Neural cell (in vitro differentiated cells): ENCODE results near the gene GRIP1. TPM values are rescaled to one million over a fixed set of nuclear protein-coding genes. Genes with fewer than 3 reads are reported as not detected.

ENCODE experiments used
- H2AFZ ChIP-seq: fragments of 200-600, 300-800 bp; sonication (generic), shearing (Covaris generic); 2 replicates; pipeline ENCODE4 v1.6.0; 2014; ENCODE audit warnings: low read depth, mild to moderate bottlenecking, antibody characterized with exemption, low read length, moderate library complexity
- H3F3A ChIP-seq: fragments of 200-600 bp; shearing (Covaris generic); 2 replicates; pipeline ENCODE4 v1.6.1; 2016; ENCODE audit warnings: mild to moderate bottlenecking, moderate library complexity, mixed read lengths, antibody characterized with exemption, low read length; ENCODE audit not compliant: insufficient read depth, poor library complexity, severe bottlenecking
- H3K27ac ChIP-seq: fragments of 200-600, 300-800 bp; sonication (generic), shearing (Covaris generic); 2 replicates; pipeline ENCODE4 v1.5.1; 2014; ENCODE audit warnings: mild to moderate bottlenecking, low read length, moderate library complexity
- H3K27me3 ChIP-seq: fragments of 300-800, 200-600 bp; sonication (generic), shearing (Covaris generic); 2 replicates; pipeline ENCODE4 v1.6.0; 2014; ENCODE audit warnings: mild to moderate bottlenecking, low read depth, low read length, moderate library complexity; ENCODE audit not compliant: insufficient read depth
- H3K36me3 ChIP-seq: fragments of 300-800, 200-600 bp; sonication (generic), shearing (Covaris generic); 2 replicates; pipeline ENCODE4 v1.5.1; 2014; ENCODE audit warnings: mild to moderate bottlenecking, antibody characterized with exemption, low read length, moderate library complexity; ENCODE audit not compliant: insufficient read depth
- H3K4me2 ChIP-seq: fragments of 300-800, 200-600 bp; sonication (generic), shearing (Covaris generic); 2 replicates; pipeline ENCODE4 v1.6.0; 2014; ENCODE audit warnings: mild to moderate bottlenecking, low read length
- H3K4me3 ChIP-seq: fragments of 300-800, 200-600 bp; sonication (generic), shearing (Covaris generic); 2 replicates; pipeline ENCODE4 v1.5.1; 2014; ENCODE audit warnings: mild to moderate bottlenecking, low read length, moderate library complexity
- H3K79me2 ChIP-seq: fragments of 200-600 bp; shearing (Covaris generic); replicated peaks from 2 replicates; pipeline ENCODE4 v1.6.0; 2014; ENCODE audit warnings: mild to moderate bottlenecking, low read length, moderate library complexity; ENCODE audit not compliant: insufficient read depth
- H3K9ac ChIP-seq: fragments of 300-800, 200-600 bp; sonication (generic), shearing (Covaris generic); 2 replicates; pipeline ENCODE4 v1.6.1; 2016; ENCODE audit warnings: mild to moderate bottlenecking, low read length, mixed read lengths
- H3K9me2 ChIP-seq: fragments of 200-600 bp; shearing (Covaris generic); 2 replicates; pipeline ENCODE4 v1.6.1; 2016; ENCODE audit warnings: mild to moderate bottlenecking, low read length, mixed read lengths; ENCODE audit not compliant: insufficient read depth
- H3K9me3 ChIP-seq: fragments of 200-600, 300-800 bp; sonication (generic), shearing (Covaris generic); 2 replicates; pipeline ENCODE4 v1.6.1; 2016; ENCODE audit warnings: mild to moderate bottlenecking, mixed run types, low read length, moderate library complexity, mixed read lengths
- H4K20me1 ChIP-seq: fragments of 200-600 bp; shearing (Covaris generic); 2 replicates; pipeline ENCODE4 v1.6.1; 2016; ENCODE audit warnings: mild to moderate bottlenecking, mixed run types; ENCODE audit not compliant: insufficient read depth
- EP300 ChIP-seq: fragments of 450-650 bp; conservative IDR thresholded peaks from 2 replicates; pipeline ENCODE4 v1.6.1; 2014; ENCODE audit warnings: antibody characterized with exemption, mild to moderate bottlenecking, moderate library complexity; ENCODE audit not compliant: poor library complexity, severe bottlenecking
- EZH2 ChIP-seq: fragments of 200-600, 300-800 bp; shearing (Covaris generic), sonication (generic); IDR thresholded peaks from 2 replicates; pipeline ENCODE4 v1.6.1; 2014; ENCODE audit warnings: antibody characterized with exemption, low read length, borderline replicate concordance, mild to moderate bottlenecking; ENCODE audit not compliant: insufficient read depth, poor library complexity, severe bottlenecking
- MXI1 ChIP-seq: fragments of 450-650 bp; conservative IDR thresholded peaks from 2 replicates; pipeline ENCODE4 v1.6.1; 2014; ENCODE audit warnings: antibody characterized with exemption, mild to moderate bottlenecking; ENCODE audit not compliant: poor library complexity, severe bottlenecking
- POLR2AphosphoS5 ChIP-seq: IDR thresholded peaks from 2 replicates; pipeline ENCODE4 v1.6.1; 2012
- RAD21 ChIP-seq: fragments of 450-650 bp; conservative IDR thresholded peaks from 2 replicates; pipeline ENCODE4 v1.6.1; 2014; ENCODE audit warnings: antibody characterized with exemption, mild to moderate bottlenecking, moderate library complexity
- SMC3 ChIP-seq: fragments of 450-650 bp; conservative IDR thresholded peaks from 2 replicates; pipeline ENCODE4 v1.6.1; 2014; ENCODE audit warnings: antibody characterized with exemption, mild to moderate bottlenecking, moderate library complexity; ENCODE audit not compliant: poor library complexity
- TAF1 ChIP-seq: IDR thresholded peaks from 2 replicates; pipeline ENCODE4 v1.6.1; 2012; ENCODE audit warnings: low read depth
- polyA plus RNA-seq: library from polyadenylated mRNA; depleted of rRNA; stranded (reverse); fragments of >200 nt; gene quantifications from 2 replicates; pipeline ENCODE4 v1.2.3, GENCODE V29; 2014
- TF ChIP-seq, protein P1 (sequence below): IDR thresholded peaks from 2 replicates; pipeline ENCODE4 v1.6.1; 2012; ENCODE audit warnings: borderline replicate concordance
- TF ChIP-seq, protein P2 (sequence below): fragments of 450-650 bp; IDR thresholded peaks from 2 replicates; pipeline ENCODE4 v1.5.1; 2014; ENCODE audit warnings: antibody characterized with exemption, mild to moderate bottlenecking, moderate library complexity; ENCODE audit not compliant: poor library complexity, severe bottlenecking

Gene GRIP1
- polyA plus RNA-seq, 1 donor from 2014 or later = 41.1 TPM

DNA sequence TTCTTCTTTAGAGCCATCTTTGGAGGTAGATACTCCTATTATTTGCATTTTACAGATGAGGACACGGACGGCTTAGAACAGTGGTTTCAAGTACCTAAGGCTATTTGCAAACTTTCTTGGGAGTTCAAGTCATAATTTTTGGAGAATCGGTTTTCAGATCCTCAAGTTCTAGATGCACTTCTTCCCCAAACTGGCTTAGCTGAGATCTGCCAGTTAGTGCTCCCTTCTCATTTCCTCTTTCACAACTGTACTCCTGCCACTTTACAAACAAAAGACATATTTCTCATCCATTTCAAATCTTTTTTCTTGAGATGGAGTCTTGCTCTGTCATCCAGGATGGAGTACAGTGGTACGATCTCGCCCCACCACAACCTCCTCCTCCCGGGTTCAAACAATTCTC lies 299.3 kb downstream of the GRIP1 start:
- H3K27me3 ChIP-seq = no peaks in the 10 kb centered on the region
- H3K9ac ChIP-seq = no peak overlapping the region
- no peak overlapping the region for H3K4me3 ChIP-seq
- no peak overlapping the region for H3K4me2 ChIP-seq
- TF ChIP-seq EP300 (no peak), SMC3 (no peak)
- TF ChIP-seq, protein P1, sequence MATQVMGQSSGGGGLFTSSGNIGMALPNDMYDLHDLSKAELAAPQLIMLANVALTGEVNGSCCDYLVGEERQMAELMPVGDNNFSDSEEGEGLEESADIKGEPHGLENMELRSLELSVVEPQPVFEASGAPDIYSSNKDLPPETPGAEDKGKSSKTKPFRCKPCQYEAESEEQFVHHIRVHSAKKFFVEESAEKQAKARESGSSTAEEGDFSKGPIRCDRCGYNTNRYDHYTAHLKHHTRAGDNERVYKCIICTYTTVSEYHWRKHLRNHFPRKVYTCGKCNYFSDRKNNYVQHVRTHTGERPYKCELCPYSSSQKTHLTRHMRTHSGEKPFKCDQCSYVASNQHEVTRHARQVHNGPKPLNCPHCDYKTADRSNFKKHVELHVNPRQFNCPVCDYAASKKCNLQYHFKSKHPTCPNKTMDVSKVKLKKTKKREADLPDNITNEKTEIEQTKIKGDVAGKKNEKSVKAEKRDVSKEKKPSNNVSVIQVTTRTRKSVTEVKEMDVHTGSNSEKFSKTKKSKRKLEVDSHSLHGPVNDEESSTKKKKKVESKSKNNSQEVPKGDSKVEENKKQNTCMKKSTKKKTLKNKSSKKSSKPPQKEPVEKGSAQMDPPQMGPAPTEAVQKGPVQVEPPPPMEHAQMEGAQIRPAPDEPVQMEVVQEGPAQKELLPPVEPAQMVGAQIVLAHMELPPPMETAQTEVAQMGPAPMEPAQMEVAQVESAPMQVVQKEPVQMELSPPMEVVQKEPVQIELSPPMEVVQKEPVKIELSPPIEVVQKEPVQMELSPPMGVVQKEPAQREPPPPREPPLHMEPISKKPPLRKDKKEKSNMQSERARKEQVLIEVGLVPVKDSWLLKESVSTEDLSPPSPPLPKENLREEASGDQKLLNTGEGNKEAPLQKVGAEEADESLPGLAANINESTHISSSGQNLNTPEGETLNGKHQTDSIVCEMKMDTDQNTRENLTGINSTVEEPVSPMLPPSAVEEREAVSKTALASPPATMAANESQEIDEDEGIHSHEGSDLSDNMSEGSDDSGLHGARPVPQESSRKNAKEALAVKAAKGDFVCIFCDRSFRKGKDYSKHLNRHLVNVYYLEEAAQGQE = no peak
- H3K36me3 ChIP-seq = peaks cover 20% of the 10 kb centered on the region
- H3K79me2 ChIP-seq = no peaks in the 10 kb centered on the region
- no peak overlapping the region for H3K27ac ChIP-seq
- no peak overlapping the region for H2AFZ ChIP-seq
- H3K9me2 ChIP-seq = no peaks in the 10 kb centered on the region
- no peaks in the 10 kb centered on the region for H3F3A ChIP-seq
- no peaks in the 10 kb centered on the region for H3K9me3 ChIP-seq
- no peaks in the 10 kb centered on the region for H4K20me1 ChIP-seq

DNA sequence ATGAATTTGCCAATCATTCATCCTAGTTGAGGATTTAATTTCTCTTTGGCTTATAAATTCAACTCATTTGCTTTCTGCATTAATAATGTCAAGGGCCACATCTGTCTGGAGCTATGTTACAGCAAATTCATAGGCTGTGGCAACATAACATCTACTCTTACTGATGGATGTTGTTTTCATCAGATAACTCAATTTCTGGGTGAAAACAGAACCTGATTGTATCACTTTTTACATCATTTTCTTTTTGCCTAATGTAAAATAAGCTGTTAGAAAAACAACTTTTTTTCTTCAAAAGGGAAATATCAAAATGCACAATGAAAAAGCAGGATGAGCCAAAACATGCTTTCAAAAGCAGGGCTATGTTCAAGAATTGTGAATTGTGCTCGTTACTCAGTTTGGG lies 303.3 kb downstream of the GRIP1 start:
- Histone ChIP-seq H3K79me2 (no peaks in the 10 kb centered on the region), H3K4me3 (no peak overlapping the region), H3K9ac (no peak overlapping the region), H3F3A (no peaks in the 10 kb centered on the region), H3K27ac (no peak overlapping the region), H2AFZ (no peak overlapping the region), H3K9me2 (no peaks in the 10 kb centered on the region), H3K4me2 (no peak overlapping the region), H3K9me3 (no peaks in the 10 kb centered on the region), H4K20me1 (no peaks in the 10 kb centered on the region), H3K36me3 (peaks cover 6% of the 10 kb centered on the region), H3K27me3 (no peaks in the 10 kb centered on the region)
- TF ChIP-seq EZH2 (no peak), MXI1 (no peak), SMC3 (no peak), RAD21 (no peak), POLR2AphosphoS5 (no peak), TAF1 (no peak), EP300 (no peak)
- TF ChIP-seq, protein P2, sequence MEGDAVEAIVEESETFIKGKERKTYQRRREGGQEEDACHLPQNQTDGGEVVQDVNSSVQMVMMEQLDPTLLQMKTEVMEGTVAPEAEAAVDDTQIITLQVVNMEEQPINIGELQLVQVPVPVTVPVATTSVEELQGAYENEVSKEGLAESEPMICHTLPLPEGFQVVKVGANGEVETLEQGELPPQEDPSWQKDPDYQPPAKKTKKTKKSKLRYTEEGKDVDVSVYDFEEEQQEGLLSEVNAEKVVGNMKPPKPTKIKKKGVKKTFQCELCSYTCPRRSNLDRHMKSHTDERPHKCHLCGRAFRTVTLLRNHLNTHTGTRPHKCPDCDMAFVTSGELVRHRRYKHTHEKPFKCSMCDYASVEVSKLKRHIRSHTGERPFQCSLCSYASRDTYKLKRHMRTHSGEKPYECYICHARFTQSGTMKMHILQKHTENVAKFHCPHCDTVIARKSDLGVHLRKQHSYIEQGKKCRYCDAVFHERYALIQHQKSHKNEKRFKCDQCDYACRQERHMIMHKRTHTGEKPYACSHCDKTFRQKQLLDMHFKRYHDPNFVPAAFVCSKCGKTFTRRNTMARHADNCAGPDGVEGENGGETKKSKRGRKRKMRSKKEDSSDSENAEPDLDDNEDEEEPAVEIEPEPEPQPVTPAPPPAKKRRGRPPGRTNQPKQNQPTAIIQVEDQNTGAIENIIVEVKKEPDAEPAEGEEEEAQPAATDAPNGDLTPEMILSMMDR = no peak
- TF ChIP-seq, protein P1 = no peak
